Liver (tissue), 9 donors: ENCODE data around the gene CNFN. TPM values are rescaled to one million over a fixed set of nuclear protein-coding genes. Genes with fewer than 3 reads are reported as not detected.

Experiments
- DNase-seq: peaks from one replicate; pipeline ENCODE4 v3.0.0-alpha.2; 2017; ENCODE audit warnings: low spot score
- H3K27ac ChIP-seq, 2 donors: one replicate each; pipeline ENCODE4 v1.7.0; 2013; ENCODE audit warnings: inconsistent platforms in 2 of 2, low read length in 2 of 2, control low read depth in 1 of 2, low read depth in 1 of 2, mild to moderate bottlenecking in 1 of 2
- H3K27me3 ChIP-seq, 4 donors: one replicate each; pipeline versions ENCODE4 v1.6.1 to v1.7.0; 2013; ENCODE audit warnings: low read length in 3 of 4, inconsistent platforms in 1 of 4, mild to moderate bottlenecking in 1 of 4, moderate library complexity in 1 of 4; ENCODE audit not compliant: control insufficient read depth in 4 of 4, insufficient read depth in 4 of 4
- H3K36me3 ChIP-seq, 4 donors: one replicate each; pipeline versions ENCODE4 v1.6.1 to v1.7.0; 2013; ENCODE audit warnings: low read length in 3 of 4, mild to moderate bottlenecking in 3 of 4, low read depth in 1 of 4, moderate library complexity in 1 of 4; ENCODE audit not compliant: control insufficient read depth in 4 of 4, insufficient read depth in 3 of 4
- H3K4me1 ChIP-seq, 4 donors: one replicate each; pipeline versions ENCODE4 v1.6.1 to v1.7.0; 2013; ENCODE audit warnings: low read length in 3 of 4, mild to moderate bottlenecking in 3 of 4, moderate library complexity in 1 of 4; ENCODE audit not compliant: control insufficient read depth in 4 of 4, insufficient read depth in 4 of 4
- H3K4me3 ChIP-seq, 3 donors: one replicate each; pipeline versions ENCODE4 v1.6.1 to v1.7.0; 2013; ENCODE audit warnings: low read length in 3 of 3, control low read depth in 1 of 3, low read depth in 1 of 3, mild to moderate bottlenecking in 1 of 3
- H3K9ac ChIP-seq, 2 donors: one replicate each; pipeline ENCODE4 v1.7.0; 2013; ENCODE audit warnings: low read length in 2 of 2, mild to moderate bottlenecking in 2 of 2, moderate library complexity in 2 of 2, control low read depth in 1 of 2, low read depth in 1 of 2
- H3K9me3 ChIP-seq, 4 donors: one replicate each; pipeline versions ENCODE4 v1.6.1 to v1.7.0; 2013; ENCODE audit warnings: low read length in 3 of 4; ENCODE audit not compliant: control insufficient read depth in 4 of 4
- EGR1 ChIP-seq, 2 donors: IDR thresholded peaks; 2 replicates each; pipeline ENCODE4 v1.6.1; 2016 to 2018; ENCODE audit warnings: antibody characterized with exemption in 2 of 2, low read depth in 2 of 2
- FOXA1 ChIP-seq: IDR thresholded peaks from 2 replicates; pipeline ENCODE4 v1.6.1; 2016; ENCODE audit warnings: antibody characterized with exemption
- GABPA ChIP-seq, 2 donors: IDR thresholded peaks in 1 of 2; conservative IDR thresholded peaks in 1 of 2; 2 replicates each; pipeline ENCODE4 v1.6.1; 2016; ENCODE audit warnings: antibody characterized with exemption in 2 of 2, mild to moderate bottlenecking in 1 of 2, moderate library complexity in 1 of 2
- HNF4A ChIP-seq, 2 donors: conservative IDR thresholded peaks; 2 replicates each; pipeline ENCODE4 v1.6.1; 2016; ENCODE audit warnings: antibody characterized with exemption in 2 of 2, mild to moderate bottlenecking in 2 of 2
- HNF4G ChIP-seq: IDR thresholded peaks from 2 replicates; pipeline ENCODE4 v1.6.1; 2016; ENCODE audit warnings: antibody characterized with exemption
- JUND ChIP-seq, 2 donors: IDR thresholded peaks; 2 replicates each; pipeline ENCODE4 v1.6.1; 2016; ENCODE audit warnings: antibody characterized with exemption in 2 of 2
- NR2F2 ChIP-seq: IDR thresholded peaks from 2 replicates; pipeline ENCODE4 v1.6.1; 2016; ENCODE audit warnings: antibody characterized with exemption
- RAD21 ChIP-seq, 2 donors: IDR thresholded peaks; 2 replicates each; pipeline ENCODE4 v1.6.1; 2016; ENCODE audit warnings: antibody characterized with exemption in 2 of 2, mild to moderate bottlenecking in 2 of 2
- RXRA ChIP-seq, 2 donors: IDR thresholded peaks; 2 replicates each; pipeline ENCODE4 v1.6.1; 2017 to 2018; ENCODE audit warnings: antibody characterized with exemption in 2 of 2, mild to moderate bottlenecking in 1 of 2
- YY1 ChIP-seq: IDR thresholded peaks from 2 replicates; pipeline ENCODE4 v1.6.1; 2016; ENCODE audit warnings: antibody characterized with exemption, mild to moderate bottlenecking
- ZBTB33 ChIP-seq: IDR thresholded peaks from 2 replicates; pipeline ENCODE4 v1.6.1; 2016; ENCODE audit warnings: antibody characterized with exemption
- WGBS: extraction: QIAGEN DNeasy Blood & Tissue Kit; methylation state at CpG from one replicate; pipeline ENCODE4 v1.1.7; 2013; 5-methylcytosine and 5-hydroxymethylcytosine counted together
- polyA plus RNA-seq, 2 donors: library from polyadenylated mRNA; stranded (reverse) in 1 of 2; unstranded in 1 of 2; fragments of 200-250 nt in 1 of 2; fragments of >200 nt in 1 of 2; fragmentation: Nextera tagmentation in 1 of 2; extraction: Ambion mirVana in 1 of 2; gene quantifications; one replicate each; pipeline versions ENCODE4 v1.2.1 to v1.2.3, GENCODE V29; 2013 to 2015
- total RNA-seq, 2 donors: library from RNA; depleted of rRNA; stranded (reverse); fragments of >200 nt; gene quantifications; one replicate each; pipeline ENCODE4 v1.2.3, GENCODE V29; 2014
- TF ChIP-seq, protein P1 (sequence below): IDR thresholded peaks from 2 replicates; pipeline ENCODE4 v1.6.1; 2016; ENCODE audit warnings: antibody characterized with exemption
- TF ChIP-seq, protein P2 (sequence below): IDR thresholded peaks from 2 replicates; pipeline ENCODE4 v1.6.1; 2016; ENCODE audit warnings: antibody characterized with exemption, mild to moderate bottlenecking
- donor health status: healthy.
- donor health status: healthy.
- donor health status: healthy.
- donor health status: healthy.
- donor health status: healthy.

CNFN gene
- total and polyA plus RNA-seq, 4 donors, result 0.57 to 1.2 TPM; not detected in 2

GRCh38 chr19:42422901-42423461 is 32.9 kb upstream of the CNFN start:
- peak; percentile 66 for DNase-seq
- H3K4me1 ChIP-seq, result peaks cover 8 to 22% (median 14%) of the 10 kb centered on the region in 4 donors
- 22% methylated on average over 38 of the region's 38 CpGs for WGBS

GRCh38 chr19:42422092-42422900 is 32.2 kb upstream of the CNFN start:
- Histone ChIP-seq H3K27me3 (no peaks in the 10 kb centered on the region), H3K4me3 (peak overlapping the region in 1 of 3 donors; percentile 65), H3K27ac (peak overlapping the region; percentile 9 to 20), H3K9ac (no peak overlapping the region), H3K9me3 (no peaks in the 10 kb centered on the region), H3K36me3 (no peaks in the 10 kb centered on the region), H3K4me1 (peaks cover 8 to 22% (median 14%) of the 10 kb centered on the region in 4 donors)
- 75% methylated on average over 17 of the region's 17 CpGs for WGBS
- no peak for DNase-seq
- TF ChIP-seq, protein P1, sequence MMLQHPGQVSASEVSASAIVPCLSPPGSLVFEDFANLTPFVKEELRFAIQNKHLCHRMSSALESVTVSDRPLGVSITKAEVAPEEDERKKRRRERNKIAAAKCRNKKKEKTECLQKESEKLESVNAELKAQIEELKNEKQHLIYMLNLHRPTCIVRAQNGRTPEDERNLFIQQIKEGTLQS, result no peak
- TF ChIP-seq EGR1 (IDR thresholded peaks at IDR 0.05; ENCODE audit: low read depth in 2 of 2) (no peak), JUND (IDR thresholded peaks at IDR 0.05) (no peak), RAD21 (IDR thresholded peaks at IDR 0.05) (no peak), YY1 (no peak), FOXA1 (no peak), HNF4G (no peak), GABPA (IDR thresholded peaks at IDR 0.05 in 1 of 2, conservative IDR thresholded peaks at IDR 0.05 in 1 of 2) (no peak), ZBTB33 (no peak), RXRA (IDR thresholded peaks at IDR 0.05) (no peak), HNF4A (conservative IDR thresholded peaks at IDR 0.05) (no peak)
- TF ChIP-seq, protein P2, sequence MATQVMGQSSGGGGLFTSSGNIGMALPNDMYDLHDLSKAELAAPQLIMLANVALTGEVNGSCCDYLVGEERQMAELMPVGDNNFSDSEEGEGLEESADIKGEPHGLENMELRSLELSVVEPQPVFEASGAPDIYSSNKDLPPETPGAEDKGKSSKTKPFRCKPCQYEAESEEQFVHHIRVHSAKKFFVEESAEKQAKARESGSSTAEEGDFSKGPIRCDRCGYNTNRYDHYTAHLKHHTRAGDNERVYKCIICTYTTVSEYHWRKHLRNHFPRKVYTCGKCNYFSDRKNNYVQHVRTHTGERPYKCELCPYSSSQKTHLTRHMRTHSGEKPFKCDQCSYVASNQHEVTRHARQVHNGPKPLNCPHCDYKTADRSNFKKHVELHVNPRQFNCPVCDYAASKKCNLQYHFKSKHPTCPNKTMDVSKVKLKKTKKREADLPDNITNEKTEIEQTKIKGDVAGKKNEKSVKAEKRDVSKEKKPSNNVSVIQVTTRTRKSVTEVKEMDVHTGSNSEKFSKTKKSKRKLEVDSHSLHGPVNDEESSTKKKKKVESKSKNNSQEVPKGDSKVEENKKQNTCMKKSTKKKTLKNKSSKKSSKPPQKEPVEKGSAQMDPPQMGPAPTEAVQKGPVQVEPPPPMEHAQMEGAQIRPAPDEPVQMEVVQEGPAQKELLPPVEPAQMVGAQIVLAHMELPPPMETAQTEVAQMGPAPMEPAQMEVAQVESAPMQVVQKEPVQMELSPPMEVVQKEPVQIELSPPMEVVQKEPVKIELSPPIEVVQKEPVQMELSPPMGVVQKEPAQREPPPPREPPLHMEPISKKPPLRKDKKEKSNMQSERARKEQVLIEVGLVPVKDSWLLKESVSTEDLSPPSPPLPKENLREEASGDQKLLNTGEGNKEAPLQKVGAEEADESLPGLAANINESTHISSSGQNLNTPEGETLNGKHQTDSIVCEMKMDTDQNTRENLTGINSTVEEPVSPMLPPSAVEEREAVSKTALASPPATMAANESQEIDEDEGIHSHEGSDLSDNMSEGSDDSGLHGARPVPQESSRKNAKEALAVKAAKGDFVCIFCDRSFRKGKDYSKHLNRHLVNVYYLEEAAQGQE, result no peak

More at GRCh38 chr19:42422901-42423461, 32.9 kb upstream of the CNFN start:
- H3K4me3 ChIP-seq, result peak overlapping the region; percentile 3 to 65 (median 53)
- H3K36me3 ChIP-seq, result no peaks in the 10 kb centered on the region
- H3K9ac ChIP-seq, result no peak overlapping the region
- H3K27me3 ChIP-seq, result no peaks in the 10 kb centered on the region
- no peaks in the 10 kb centered on the region for H3K9me3 ChIP-seq
- TF ChIP-seq YY1 (no peak), NR2F2 (peak; percentile 52)
- H3K27ac ChIP-seq, result peak overlapping the region; percentile 12 to 38
